GM19238 (cell line): Measurements from ENCODE around the gene KIF5A.
"Not testable (repeated sequence)": the region's sequence is repeated elsewhere in the genome, so short reads cannot be mapped to it uniquely, and the experiment has no call there.

Experiments
- DNase-seq: peaks from one replicate; pipeline ENCODE4 v3.0.0; 2011; ENCODE audit warnings: low spot score; ENCODE audit not compliant: insufficient read length

Gene KIF5A

DNA sequence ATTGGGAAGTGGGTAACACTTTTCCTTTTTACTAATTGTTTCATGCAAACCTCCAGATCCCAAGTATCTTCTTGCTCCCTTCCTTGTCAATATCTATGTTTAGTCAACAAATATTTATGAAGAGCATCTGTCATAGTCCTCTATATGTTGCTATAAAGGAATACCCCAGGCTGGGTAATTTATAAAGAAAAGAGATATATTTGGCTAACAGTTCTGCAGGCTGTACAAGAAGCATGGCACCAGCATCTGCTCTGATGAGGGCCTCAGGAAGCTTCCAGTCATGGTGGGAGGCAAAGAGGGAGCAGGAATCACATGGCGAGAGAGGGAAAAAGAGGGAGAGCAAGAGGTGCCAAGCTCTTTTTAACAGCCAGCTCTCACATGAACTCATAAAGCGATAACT, 4.6 kb downstream of the KIF5A start:
- DNase-seq: no peak

DNA sequence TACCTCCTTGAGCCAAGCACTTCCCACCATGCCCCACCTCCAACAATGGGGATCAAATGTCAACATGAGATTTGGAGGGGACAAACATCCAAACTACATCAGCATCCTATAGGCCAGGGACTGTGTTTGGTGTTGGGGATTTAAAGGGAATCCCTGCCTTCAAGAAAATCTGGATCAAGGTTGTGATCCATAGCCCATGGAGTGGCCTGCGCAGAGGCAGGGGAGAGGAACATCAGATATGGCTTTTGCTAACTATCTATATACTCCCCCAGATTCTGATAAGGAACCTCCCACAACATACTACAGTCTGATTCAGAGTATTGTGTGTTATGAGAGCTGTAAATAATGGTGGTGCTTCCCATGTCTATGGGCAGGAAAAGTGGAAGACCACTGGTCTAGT, 5.1 kb downstream of the KIF5A start:
- DNase-seq: no peak

DNA sequence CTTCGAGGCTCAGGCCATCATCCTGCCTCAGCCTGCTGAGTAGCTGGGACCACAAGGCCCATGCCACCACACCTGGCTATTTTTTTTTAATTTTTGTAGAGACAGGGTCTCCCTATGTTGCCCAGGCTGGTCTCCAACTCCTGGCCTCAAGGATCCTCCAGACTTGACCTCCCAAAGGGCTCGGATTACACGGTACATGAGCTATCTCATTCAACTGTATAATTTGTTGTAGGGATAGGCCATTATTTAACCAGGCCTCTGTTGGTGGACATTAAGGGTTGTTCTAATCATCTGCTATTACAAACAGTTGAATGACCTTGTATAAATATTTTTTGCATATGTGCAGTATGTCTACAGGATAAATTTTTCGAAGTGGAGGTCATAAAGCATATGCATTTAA, 9.0 kb downstream of the KIF5A start:
- no peak for DNase-seq

DNA sequence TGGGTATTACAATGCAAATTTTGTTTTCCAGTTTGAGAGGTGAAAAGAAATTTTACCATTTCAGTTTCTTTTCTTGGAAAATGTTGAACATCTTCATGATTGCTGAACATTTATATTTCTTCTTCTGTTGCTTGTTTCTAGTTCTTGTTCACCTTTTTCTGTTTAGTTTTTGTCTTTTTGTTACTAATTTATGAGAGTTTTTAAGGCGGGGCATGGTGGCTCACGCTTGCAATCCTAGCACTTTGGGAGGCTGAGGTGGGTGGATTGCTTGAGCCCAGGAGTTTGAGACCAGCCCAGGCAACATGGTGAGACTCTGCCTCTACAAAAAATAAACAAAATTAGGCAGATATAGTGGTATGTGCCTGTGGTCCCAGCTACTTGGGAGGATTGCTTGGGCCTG, 10.7 kb downstream of the KIF5A start:
- DNase-seq: no peak

DNA sequence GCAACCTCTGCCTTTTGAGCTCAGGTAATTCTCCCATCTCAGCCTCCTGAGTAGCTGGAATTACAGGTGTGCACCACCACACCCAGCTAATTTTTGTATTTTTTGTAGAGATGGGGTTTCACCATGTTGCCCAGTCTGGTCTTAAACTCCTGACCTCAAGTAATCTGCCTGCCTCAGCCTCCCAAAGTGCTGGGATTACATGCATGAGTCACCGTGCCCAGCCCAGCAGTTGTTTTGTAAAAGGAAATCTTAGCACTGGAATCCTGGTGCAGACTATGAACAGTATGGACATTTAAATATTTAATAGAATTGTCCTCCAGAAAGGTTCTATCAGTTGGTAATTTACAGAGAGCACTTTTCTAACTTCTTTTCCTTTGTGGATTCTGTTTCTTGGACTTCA, 11.3 kb downstream of the KIF5A start:
- DNase-seq: not testable (repeated sequence)

DNA sequence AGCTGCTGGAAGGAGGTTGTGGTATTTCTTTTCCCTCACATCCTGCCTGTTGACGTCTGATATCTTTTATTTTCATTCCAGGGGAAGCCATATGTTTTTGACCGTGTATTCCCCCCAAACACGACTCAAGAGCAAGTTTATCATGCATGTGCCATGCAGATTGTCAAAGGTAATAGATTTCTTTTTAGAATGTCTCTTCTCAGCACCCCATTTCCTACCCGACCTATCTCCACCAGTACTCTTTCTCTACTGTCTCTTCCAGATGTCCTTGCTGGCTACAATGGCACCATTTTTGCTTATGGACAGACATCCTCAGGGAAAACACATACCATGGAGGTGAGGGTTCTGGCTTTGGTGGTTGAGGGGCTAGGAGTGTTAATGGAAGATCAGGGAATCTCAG, 13.5 kb downstream of the KIF5A start:
- no peak for DNase-seq

DNA sequence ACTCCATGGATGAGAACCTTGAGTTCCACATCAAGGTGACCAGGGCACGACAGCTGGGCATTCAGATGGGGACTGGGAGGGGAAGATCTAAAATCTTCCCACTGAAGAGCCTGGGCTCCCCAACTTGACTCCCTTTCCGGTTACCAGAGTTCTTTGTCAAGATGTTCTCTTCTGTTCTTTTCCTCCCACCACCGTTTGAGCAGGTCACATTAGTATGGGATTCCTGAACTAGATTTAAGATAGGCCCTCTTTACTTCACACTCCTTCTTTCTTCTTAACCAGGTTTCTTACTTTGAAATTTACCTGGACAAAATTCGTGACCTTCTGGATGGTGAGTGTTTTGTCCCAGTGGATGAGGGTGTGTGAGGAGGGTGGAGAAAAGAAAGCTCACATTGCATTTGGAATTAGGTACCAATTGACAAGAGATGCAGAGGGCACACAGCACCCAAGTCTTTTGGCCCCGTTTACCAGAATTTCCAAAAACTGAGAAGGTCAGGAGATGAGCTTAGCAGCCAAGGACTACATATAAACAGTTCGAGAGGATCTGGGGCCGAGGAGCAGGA, 14.4 kb downstream of the KIF5A start:
- DNase-seq: no peak

DNA sequence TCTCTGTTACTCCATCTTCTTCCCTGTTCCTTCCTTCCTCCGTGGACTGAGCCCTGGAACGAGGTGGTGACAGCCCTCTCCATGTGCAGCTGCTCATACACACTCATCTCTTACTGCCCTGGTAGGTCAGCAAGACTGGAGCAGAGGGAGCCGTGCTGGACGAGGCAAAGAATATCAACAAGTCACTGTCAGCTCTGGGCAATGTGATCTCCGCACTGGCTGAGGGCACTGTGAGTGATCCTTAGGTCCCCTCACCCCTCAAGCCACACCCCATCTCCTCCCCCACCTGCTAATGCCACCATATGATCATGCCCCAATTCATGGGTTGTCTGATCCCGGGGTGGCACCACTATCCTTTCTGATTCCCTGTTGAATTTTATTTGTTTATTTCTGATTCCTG, 19.0 kb downstream of the KIF5A start:
- no peak for DNase-seq

DNA sequence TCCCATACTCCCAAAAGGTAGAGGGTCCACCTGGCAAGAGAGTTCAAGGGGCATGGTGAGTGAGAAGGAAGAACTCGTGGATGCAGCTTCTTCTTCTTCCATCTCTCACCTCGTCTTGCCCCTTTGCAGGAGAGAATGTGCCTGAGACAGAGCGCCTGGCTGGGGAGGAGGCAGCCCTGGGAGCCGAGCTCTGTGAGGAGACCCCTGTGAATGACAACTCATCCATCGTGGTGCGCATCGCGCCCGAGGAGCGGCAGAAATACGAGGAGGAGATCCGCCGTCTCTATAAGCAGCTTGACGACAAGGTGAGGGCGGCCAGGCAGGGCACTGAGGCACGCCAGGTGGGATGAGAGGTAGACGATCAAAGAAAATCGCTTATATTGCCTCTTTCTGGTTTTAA, 20.0 kb downstream of the KIF5A start:
- no peak for DNase-seq

DNA sequence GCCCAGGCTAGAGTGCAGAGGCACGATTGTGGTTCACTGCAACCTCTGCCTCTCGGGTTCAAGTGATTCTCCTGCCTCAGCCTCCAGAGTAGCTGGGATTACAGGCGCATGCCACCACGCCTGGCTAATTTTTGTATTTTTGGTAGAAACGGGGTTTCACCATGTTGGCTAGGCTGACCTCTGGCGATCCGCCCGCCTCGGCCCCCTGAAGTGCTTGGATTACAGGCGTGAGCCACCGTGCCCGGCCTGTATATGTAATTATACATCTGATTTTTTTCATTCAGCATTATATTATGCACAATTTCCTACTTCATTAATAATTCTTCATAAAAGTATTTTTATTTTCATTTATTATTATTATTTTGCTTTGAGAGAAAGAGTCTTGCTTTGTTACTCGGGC, 20.6 kb downstream of the KIF5A start:
- not testable (repeated sequence) for DNase-seq

DNA sequence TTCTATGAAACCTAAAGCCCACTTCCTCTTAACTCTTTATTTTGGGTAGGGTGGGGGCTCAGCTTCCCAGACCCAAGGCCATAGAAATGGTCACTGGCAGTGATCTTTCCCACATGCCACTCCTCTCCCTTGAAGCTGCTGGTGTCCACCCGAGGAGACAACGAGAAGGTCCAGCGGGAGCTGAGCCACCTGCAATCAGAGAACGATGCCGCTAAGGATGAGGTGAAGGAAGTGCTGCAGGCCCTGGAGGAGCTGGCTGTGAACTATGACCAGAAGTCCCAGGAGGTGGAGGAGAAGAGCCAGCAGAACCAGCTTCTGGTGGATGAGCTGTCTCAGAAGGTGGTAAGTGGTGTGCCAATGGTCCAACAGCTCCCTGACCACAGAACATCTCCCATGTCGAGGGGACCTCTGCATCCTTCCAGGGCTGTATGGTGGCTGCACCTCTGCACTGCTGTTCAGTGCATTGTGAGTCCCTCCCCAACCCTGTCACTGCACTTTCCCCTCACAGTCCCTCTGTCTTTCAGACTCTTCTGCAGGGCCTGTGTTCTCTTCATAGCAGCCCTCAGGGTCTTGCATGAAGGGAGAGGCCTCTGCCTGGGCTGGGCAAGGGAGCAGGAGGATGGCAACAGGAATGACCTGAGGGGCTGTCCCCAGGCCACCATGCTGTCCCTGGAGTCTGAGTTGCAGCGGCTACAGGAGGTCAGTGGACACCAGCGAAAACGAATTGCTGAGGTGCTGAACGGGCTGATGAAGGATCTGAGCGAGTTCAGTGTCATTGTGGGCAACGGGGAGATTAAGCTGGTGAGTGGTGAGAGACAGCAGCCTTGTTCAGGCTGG, 22.3 kb downstream of the KIF5A start:
- DNase-seq: no peak

DNA sequence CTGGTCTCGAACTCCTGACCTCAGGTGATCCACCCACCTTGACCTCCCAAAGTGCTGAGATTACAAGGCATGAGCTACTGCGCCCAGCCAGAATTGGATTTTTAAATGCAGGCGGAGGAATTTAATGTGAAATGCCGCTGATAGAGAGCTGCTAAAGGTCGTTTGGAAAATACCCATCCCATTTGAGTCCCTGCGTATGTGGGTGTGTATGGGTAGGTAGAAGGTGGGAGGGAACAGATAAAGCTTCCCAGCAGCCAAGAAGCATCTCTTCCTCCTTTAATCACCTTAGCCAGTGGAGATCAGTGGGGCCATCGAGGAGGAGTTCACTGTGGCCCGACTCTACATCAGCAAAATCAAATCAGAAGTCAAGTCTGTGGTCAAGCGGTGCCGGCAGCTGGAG, 25.0 kb downstream of the KIF5A start:
- DNase-seq: no peak

DNA sequence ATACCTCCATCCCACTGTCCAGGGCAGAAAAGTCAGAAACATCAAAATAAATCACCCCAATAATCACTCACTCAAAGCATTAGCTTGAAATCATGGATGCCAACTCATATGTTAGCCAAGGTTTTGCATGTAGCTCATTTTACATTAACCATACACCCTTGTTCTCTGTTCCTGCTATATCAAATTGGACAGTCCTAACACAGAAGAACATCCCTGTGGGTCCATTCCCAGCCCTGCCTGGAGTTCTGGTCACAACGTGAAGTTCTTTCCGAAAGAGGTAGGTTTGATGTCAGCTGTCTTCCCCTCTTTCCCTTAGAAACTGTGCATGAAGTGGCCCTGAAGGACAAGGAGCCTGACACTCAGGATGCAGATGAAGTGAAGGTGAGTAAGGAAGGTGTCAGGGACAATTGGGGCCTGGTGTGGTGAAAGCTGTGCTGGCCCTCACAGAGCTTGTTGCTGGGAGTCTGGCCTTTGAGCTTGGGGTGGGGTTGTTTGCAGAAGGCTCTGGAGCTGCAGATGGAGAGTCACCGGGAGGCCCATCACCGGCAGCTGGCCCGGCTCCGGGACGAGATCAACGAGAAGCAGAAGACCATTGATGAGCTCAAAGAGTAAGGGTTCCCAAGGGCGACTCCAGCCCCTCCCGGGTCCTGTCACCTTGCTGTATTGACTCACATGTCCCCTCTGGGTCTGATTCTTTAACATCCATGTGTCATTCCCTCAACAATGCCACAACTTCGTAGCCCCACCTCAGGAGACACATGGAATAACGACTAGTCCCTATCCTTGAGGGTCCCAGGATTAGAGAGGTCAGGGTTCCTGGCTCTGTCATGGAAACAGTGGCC, 26.1 kb downstream of the KIF5A start:
- no peak for DNase-seq

DNA sequence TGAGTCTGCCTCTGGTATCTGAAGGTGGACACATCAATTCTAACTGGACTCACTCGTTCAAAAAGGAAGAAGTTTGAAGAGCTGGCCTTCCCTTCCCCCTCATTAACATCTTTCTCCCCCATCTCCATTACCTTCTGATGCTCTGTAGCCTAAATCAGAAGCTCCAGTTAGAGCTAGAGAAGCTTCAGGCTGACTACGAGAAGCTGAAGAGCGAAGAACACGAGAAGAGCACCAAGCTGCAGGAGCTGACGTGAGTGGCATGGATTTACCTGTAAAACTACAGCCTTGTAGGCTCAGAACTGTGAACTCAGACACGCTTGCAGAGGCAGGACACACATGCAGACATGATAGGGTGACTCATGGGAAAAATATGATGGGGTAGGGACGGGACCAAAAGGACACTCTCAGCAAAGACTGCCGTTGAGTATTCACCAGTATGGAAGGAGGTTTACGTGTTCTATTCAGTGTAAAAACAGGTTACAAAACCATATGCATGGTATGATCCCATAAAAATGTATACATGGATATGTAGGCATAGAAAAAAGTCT, 26.8 kb downstream of the KIF5A start:
- no peak for DNase-seq

DNA sequence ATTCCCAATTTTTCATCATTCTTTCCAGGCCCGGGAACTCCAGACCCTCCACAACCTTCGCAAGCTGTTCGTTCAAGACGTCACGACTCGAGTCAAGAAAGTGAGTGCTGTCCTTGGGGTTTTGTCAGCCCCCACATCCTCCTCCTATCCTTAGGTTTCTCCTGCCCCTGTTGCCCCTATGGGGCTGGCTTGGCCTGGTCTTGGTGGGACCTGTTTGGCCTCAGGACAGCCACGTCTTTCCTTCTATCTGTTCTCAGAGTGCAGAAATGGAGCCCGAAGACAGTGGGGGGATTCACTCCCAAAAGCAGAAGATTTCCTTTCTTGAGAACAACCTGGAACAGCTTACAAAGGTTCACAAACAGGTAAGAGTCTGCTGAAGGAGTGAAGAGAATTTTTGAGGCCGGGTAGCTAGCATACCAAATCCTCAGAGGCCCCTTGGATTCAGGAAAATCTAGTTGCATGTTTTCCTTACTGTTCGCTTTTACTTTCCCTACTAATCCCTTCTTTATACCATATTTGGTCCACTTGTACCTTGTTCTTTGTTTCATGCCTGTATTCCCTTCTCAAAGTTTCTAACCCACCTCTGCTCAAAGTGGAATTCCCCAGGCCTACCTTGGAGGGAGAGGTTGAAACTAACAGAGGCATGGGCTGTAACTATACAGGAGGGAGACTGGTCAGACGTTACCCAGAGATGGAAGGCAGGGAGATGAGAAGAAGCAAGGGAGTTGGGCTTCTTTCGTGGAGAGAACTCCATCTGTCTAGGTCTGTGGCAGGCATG, 28.3 kb downstream of the KIF5A start:
- DNase-seq: no peak

DNA sequence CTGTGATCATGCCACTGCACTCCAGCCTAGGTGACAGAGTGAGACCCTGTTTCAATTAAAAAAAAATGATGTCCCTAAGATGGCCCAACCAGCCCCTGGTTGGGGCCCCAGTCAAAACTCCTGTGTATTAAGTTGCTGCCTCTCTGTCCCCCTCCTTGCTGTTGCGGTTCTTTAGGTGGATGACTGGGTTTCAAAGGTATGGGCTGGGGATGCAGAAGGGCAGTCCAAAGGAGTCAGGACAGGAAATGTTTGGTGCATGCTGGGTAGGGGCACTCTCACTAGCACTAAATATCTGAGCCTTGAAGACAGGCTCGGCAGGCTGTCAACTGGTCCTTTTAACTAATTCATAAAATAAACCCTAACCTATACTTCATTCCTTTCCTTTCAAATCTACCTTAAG, 29.2 kb downstream of the KIF5A start:
- no peak for DNase-seq

DNA sequence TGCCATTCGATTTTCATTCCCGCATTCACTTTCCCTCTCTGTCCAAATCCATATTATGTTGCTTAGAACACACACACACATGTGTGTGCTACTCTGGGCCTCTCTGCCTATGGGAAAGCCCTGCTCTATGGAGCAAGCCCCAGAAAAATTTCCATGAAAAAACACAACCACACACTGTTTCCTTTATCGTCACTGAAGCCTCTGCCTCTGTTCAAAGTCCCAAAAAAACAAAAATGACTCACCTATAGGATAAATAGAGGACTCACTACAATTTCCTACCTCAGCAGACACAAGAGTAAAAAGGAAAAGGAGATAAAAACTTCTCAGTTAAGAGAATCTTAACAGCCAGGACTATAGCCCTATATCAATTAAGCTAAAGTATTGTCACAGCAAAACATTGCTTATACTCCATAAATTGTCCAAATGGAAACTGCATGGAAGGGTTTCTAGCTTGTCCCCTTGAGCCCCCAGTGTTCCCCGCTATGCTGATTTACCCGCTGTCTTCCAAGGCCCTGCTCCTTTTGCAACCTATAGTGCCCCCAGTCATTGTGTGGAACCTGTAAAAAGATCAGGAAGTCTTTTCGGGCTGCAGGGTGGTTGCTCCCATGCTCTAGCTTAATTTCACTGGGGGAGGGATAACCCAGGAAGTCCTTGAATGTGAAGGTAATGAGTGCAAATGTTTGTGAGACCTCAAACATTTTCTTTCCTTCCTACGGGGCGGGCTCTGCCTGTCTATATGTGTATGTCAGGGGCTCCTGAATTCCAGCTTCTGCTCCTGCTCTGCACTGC, 30.0 kb downstream of the KIF5A start:
- DNase-seq: no peak

DNA sequence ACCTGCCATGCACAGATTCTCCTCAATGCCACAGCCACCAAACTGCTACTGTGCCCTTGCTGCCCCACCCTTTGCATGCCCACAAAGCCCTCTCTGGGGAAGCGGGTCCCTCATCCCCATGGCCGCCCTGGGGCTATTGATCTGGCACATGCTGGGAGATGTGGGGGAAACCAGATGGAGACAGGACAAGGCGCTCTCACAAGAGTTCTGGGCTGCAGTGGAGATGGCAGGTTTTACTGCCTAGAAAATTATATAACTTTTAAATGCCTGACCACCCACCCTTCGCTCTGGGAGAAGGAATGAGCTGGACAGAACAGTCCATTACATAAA, 30.6 kb downstream of the KIF5A start:
- DNase-seq: no peak

DNA sequence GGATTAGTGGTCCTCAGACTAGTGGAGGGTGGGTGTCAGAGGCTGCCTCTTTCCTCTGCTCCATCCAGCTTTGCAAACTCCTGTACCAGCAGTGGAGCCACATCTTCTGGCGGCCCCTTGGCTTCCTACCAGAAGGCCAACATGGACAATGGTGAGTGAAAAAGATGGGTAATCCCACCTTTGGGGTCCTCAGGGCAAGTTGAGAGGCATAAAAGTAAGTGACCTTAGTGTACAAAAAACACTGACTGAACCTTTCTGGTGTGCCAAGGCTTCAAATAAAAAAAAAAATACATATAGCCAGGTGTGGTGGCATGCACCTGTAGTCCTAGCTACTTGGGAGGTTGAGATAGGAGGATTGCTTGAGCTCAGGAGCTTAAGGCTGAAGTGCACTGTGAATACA, 32.0 kb downstream of the KIF5A start:
- DNase-seq: no peak

DNA sequence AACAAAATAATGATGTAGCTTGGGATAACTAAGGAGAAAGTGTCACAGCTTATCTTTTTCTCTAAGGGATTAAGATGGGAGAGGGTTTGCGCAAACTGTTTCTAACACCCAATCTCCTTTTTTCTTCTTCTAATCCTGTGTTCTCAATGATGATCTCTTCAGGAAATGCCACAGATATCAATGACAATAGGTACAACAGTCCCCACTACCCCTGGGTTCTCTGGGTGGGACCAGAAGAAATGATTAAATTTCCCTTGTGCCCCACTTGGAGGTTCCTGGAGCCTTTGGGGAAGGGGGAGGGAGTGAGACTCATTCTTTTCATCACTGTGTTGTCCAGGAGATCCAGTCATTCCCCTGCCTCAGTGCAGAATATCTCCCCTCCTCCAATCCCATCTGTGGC, 32.6 kb downstream of the KIF5A start:
- DNase-seq: no peak
